GM12892 (cell line): Measurements from ENCODE around the gene SH2B2.
A peak's percentile ranks its signal among the peaks of the same experiment; 100 is the strongest.
"Not testable (repeated sequence)": the region's sequence is repeated elsewhere in the genome, so short reads cannot be mapped to it uniquely, and the experiment has no call there.

Experiments
- DNase-seq: peaks from one replicate; pipeline ENCODE4 v3.0.0; 2011; ENCODE audit not compliant: insufficient read length
- FAIRE-seq: peaks from 2 replicates; lab custom pipeline; 2011; peaks lifted over from hg19 to GRCh38; lab: Jason Lieb, UNC
- POLR2A ChIP-seq: IDR thresholded peaks from 2 replicates; pipeline ENCODE4 v1.6.1; 2011; ENCODE audit warnings: low read depth, low read length, control low read depth
- POLR2AphosphoS5 ChIP-seq: IDR thresholded peaks from 2 replicates; pipeline ENCODE4 v1.6.1; 2011; ENCODE audit warnings: low read depth, low read length, control low read depth
- TAF1 ChIP-seq: IDR thresholded peaks from 2 replicates; pipeline ENCODE4 v1.6.1; 2011; ENCODE audit warnings: low read depth, mild to moderate bottlenecking, control low read depth, low read length, borderline replicate concordance

The SH2B2 gene

GRCh38 chr7:102320181-102320580, 33.5 kb downstream of the SH2B2 start:
- FAIRE-seq (no peak), DNase-seq (no peak)
- TF ChIP-seq POLR2AphosphoS5 (no peak), POLR2A (no peak), TAF1 (no peak)

- no peak for DNase-seq
- no peak for FAIRE-seq
- peak; percentile 29; the same call in 1 of the 2 replicates for TF ChIP-seq POLR2AphosphoS5
- TF ChIP-seq TAF1 = no peak
- no peak for TF ChIP-seq POLR2A
Observed at GRCh38 chr7:102320601-102321350, 34.1 kb downstream of the SH2B2 start.

GRCh38 chr7:102321351-102322201, 34.9 kb downstream of the SH2B2 start:
- FAIRE-seq (no peak), DNase-seq (no peak)

DNA sequence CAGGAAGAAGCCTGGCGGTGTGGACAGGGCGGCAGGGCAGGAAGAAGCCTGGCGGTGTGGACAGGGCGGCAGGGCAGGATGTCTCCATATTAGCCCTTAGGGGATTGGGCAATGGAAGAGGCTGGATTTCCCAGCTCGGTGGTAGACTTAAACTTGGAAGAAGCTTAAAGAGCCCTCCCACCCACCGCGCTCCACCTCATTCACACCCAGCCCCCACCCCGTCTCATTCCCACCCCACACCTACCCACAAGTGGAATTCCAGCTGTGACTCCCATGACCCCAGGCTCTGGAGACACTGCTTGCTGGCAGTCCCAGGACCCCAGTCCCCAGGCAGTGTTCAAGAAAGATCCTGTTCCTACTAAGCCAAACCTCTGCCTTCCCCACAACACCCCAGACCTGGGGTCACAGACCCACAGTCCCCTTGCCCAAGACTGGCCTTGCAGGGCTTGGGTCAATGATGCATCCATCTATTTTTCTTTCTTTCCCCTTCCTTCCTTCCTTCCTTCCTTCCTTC, 35.6 kb downstream of the SH2B2 start:
- FAIRE-seq = no peak
- TF ChIP-seq POLR2AphosphoS5 = no peak
- TF ChIP-seq TAF1 = no peak
- no peak for TF ChIP-seq POLR2A
- DNase-seq = no peak

More at GRCh38 chr7:102321351-102322201, 34.9 kb downstream of the SH2B2 start:
- TF ChIP-seq POLR2AphosphoS5 (no peak), POLR2A (no peak), TAF1 (no peak)

GRCh38 chr7:102323914-102324195, 37.2 kb downstream of the SH2B2 start:
- no peak for FAIRE-seq
- no peak for DNase-seq
- TF ChIP-seq TAF1 = no peak
- no peak for TF ChIP-seq POLR2AphosphoS5
- TF ChIP-seq POLR2A = no peak

- DNase-seq, FAIRE-seq: not testable (repeated sequence)
Observed at GRCh38 chr7:102325106-102325505, 38.4 kb downstream of the SH2B2 start.

DNA sequence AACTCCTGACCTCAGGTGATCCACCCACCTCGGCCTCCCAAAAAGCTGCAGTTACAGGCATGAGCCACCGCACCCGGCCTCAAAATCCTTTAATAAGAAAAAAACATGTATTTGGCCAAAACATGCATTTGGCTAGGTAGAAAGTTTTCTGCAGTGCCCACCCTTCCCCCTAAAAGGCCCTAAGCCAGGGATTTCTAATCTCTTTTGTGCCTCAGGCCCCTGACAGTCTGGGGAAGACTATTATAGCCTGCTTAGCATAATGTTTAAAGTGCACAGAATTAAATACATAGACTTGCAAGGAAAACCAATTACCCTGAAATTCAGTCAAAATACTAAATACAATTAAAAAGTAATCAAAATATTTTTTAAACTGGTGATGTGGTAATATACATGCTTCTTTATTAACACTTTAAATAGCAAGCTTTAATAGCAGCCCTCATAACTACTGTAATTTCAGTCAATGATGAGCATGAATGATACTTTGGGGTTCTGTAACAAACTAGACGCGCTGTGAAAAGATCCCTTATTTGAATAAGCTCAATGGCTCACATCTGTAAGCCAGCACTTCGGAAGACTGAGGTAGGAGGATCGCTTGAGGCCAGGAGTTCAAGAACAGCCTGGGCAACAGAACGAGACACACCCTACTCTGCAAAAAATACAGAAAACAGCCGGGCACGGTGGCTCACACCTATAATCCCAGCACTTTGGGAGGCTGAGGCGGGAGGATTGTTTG, 39.7 kb downstream of the SH2B2 start:
- FAIRE-seq (no peak), DNase-seq (no peak)
- TF ChIP-seq TAF1 (no peak), POLR2A (no peak), POLR2AphosphoS5 (no peak)

GRCh38 chr7:102327183-102327582, 40.5 kb downstream of the SH2B2 start:
- not testable (repeated sequence) for FAIRE-seq, DNase-seq

DNA sequence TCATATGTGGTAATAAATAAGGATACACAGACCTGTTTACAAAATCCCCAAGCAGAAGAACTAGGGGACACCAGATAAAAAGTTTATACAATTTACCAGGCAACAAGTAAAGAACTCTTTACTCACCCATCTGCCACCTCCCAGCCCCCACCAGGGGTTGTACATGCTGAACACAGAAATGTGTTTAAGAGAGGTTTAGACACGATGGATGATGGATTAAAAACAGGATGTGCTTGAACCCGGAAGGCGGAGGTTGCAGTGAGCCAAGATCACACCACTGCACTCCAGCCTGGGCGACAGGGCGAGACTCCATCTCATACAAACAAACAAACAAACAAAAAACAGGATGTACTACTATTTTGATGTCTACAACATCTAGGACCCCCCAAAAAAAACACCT, 42.2 kb downstream of the SH2B2 start:
- DNase-seq = not testable (repeated sequence)

GRCh38 chr7:102329366-102329765, 42.7 kb downstream of the SH2B2 start:
- FAIRE-seq = peak; percentile 17

More for the DNA sequence above, 42.2 kb downstream of the SH2B2 start:
- not testable (repeated sequence) for FAIRE-seq

GRCh38 chr7:102330666-102331460, 44.2 kb downstream of the SH2B2 start:
- not testable (repeated sequence) for DNase-seq, FAIRE-seq

More at GRCh38 chr7:102329366-102329765, 42.7 kb downstream of the SH2B2 start:
- DNase-seq = not testable (repeated sequence)

GRCh38 chr7:102335574-102335973, 48.9 kb downstream of the SH2B2 start:
- not testable (repeated sequence) for FAIRE-seq, DNase-seq

- not testable (repeated sequence) for FAIRE-seq, DNase-seq
Observed at GRCh38 chr7:102337002-102337401, 50.3 kb downstream of the SH2B2 start.

DNA sequence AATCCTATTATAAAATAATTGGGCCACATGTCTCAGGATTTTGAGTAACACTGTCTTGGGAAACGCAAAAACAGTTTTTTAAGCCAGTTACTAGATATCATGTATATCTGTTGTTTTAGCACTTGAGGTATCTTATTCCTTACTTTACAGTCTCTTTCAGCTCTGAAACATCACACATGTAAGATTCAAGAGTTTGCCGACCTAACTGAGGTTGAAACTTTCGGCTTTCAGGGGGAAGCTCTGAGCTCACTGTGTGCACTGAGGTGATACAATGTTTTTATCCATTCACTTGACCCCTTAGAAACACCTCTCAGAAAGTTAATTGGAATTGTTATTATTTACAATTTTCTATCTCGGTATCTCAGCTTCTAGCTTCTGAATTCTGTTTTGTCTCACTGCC, 50.8 kb downstream of the SH2B2 start:
- DNase-seq = not testable (repeated sequence)
- FAIRE-seq = peak; percentile 21

- FAIRE-seq, DNase-seq: not testable (repeated sequence)
Observed at GRCh38 chr7:102340599-102341368, 54.1 kb downstream of the SH2B2 start.

DNA sequence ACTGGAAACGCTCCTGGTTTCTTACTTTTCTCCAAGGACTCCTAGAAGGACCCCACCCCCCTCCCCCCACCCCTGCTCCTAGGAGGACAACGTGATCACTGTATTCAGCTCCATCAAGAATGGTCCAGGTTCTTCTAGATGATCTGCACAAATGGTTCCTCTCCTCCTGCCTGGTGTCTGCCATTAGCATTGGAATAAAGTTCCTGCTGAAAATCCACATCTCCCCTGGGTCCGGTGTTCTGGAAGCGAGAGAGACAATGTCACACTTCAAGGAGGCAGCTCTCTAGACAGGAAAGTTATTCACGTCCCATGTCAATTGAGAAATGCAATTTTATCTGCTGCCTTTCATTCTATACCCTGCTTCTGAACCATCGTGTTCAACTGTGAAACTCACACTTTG, 60.3 kb downstream of the SH2B2 start:
- not testable (repeated sequence) for DNase-seq, FAIRE-seq
